SK-N-SH treated with all-trans-retinoic acid at 6 μM for 48 hours (cell line): ENCODE measurements around the gene IFTAP.
A peak's percentile ranks its signal among the peaks of the same experiment; 100 is the strongest.

Experiments
- ATAC-seq: fragments of 200-7000 bp; cut with Tn5 transposase; 3 replicates; pipeline ENCODE4 v1.9.1; 2020; ENCODE audit warnings: mild to moderate bottlenecking, moderate library complexity
- BACH2 ChIP-seq: fragments of 250-450 bp; sonication (Bioruptor Pico); IDR thresholded peaks from 2 replicates; pipeline ENCODE4 v1.9.0; 2021; ENCODE audit warnings: mild to moderate bottlenecking, borderline replicate concordance
- CREB5 ChIP-seq: fragments of 250-450 bp; sonication (Bioruptor Pico); IDR thresholded peaks from 2 replicates; pipeline ENCODE4 v1.5.1; 2020; ENCODE audit warnings: low read depth, mild to moderate bottlenecking, moderate library complexity
- CSRNP3 ChIP-seq: fragments of 250-450 bp; sonication (Bioruptor Pico); IDR thresholded peaks from 2 replicates; pipeline ENCODE4 v1.5.1; 2021; ENCODE audit warnings: mild to moderate bottlenecking, moderate library complexity
- ESRRG ChIP-seq: fragments of 250-450 bp; sonication (Bioruptor Pico); IDR thresholded peaks from 2 replicates; pipeline ENCODE4 v1.6.1; 2021; ENCODE audit warnings: mild to moderate bottlenecking
- GLIS3 ChIP-seq: fragments of 250-450 bp; sonication (Bioruptor Pico); IDR thresholded peaks from 2 replicates; pipeline ENCODE4 v1.5.0; 2020; ENCODE audit warnings: mild to moderate bottlenecking, moderate library complexity
- ISL1 ChIP-seq: fragments of 250-450 bp; sonication (Bioruptor Pico); IDR thresholded peaks from 2 replicates; pipeline ENCODE4 v2.1.2; 2022; ENCODE audit warnings: mild to moderate bottlenecking, moderate library complexity
- PATZ1 ChIP-seq: fragments of 250-450 bp; sonication (Bioruptor Pico); IDR thresholded peaks from 2 replicates; pipeline ENCODE4 v1.8.0; 2020; ENCODE audit warnings: mild to moderate bottlenecking, moderate library complexity, borderline replicate concordance
- POU6F1 ChIP-seq: fragments of 250-450 bp; sonication (Bioruptor Pico); IDR thresholded peaks from 2 replicates; pipeline ENCODE4 v1.8.0; 2021; ENCODE audit warnings: low read depth, mild to moderate bottlenecking, moderate library complexity, borderline replicate concordance
- PPARA ChIP-seq: fragments of 250-450 bp; sonication (Bioruptor Pico); IDR thresholded peaks from 2 replicates; pipeline ENCODE4 v1.5.0; 2020; ENCODE audit warnings: mild to moderate bottlenecking, borderline replicate concordance
- RARB ChIP-seq: fragments of 250-450 bp; sonication (Bioruptor Pico); IDR thresholded peaks from 2 replicates; pipeline ENCODE4 v1.8.0; 2021; ENCODE audit warnings: mild to moderate bottlenecking, moderate library complexity
- SNAI2 ChIP-seq: fragments of 250-450 bp; sonication (Bioruptor Pico); IDR thresholded peaks from 2 replicates; pipeline ENCODE4 v1.5.0; 2020; ENCODE audit warnings: mild to moderate bottlenecking, moderate library complexity
- TCF4 ChIP-seq: fragments of 250-450 bp; sonication (Bioruptor Pico); IDR thresholded peaks from 2 replicates; pipeline ENCODE4 v1.8.0; 2021; ENCODE audit warnings: mild to moderate bottlenecking, moderate library complexity, borderline replicate concordance
- TOX ChIP-seq: fragments of 250-450 bp; sonication (Bioruptor Pico); IDR thresholded peaks from 2 replicates; pipeline ENCODE4 v1.8.0; 2021; ENCODE audit warnings: mild to moderate bottlenecking, moderate library complexity, borderline replicate concordance
- TSHZ2 ChIP-seq: fragments of 250-450 bp; sonication (Bioruptor Pico); IDR thresholded peaks from 2 replicates; pipeline ENCODE4 v1.5.0; 2020; ENCODE audit warnings: mild to moderate bottlenecking, moderate library complexity
- ZNF565 ChIP-seq: fragments of 450-650 bp; formaldehyde crosslinking; conservative IDR thresholded peaks from 2 replicates; pipeline ENCODE4 v1.5.0; 2020; ENCODE audit warnings: low read depth, mild to moderate bottlenecking, moderate library complexity
- ZNF70 ChIP-seq: fragments of 450-650 bp; formaldehyde crosslinking; IDR thresholded peaks from 2 replicates; pipeline ENCODE4 v1.5.0; 2020; ENCODE audit warnings: mild to moderate bottlenecking, moderate library complexity
- ZNF8 ChIP-seq: fragments of 450-650 bp; formaldehyde crosslinking; IDR thresholded peaks from 2 replicates; pipeline ENCODE4 v1.5.0; 2020; ENCODE audit warnings: mild to moderate bottlenecking, moderate library complexity

IFTAP gene

GRCh38 chr11:36578458-36578857 is 15.8 kb upstream of the IFTAP start:
- peak; percentile 41; the same call in 2 of the 3 replicates for ATAC-seq
- TF ChIP-seq TCF4 (CRISPR knock-in tag) (peak; percentile 58; the same call in 1 of the 2 replicates), BACH2 (CRISPR knock-in tag) (no peak), ESRRG (CRISPR knock-in tag) (no peak), TSHZ2 (CRISPR knock-in tag) (peak; percentile 55; the same call in 1 of the 2 replicates)
- TF ChIP-seq, all 23 proteins: peak for 2

- ATAC-seq: no peak
- TF ChIP-seq BACH2 (CRISPR knock-in tag): no peak
- no peak for TF ChIP-seq ZNF70 (CRISPR knock-in tag)
- no peak for TF ChIP-seq SNAI2 (CRISPR knock-in tag)
- no peak for TF ChIP-seq TOX (CRISPR knock-in tag)
Observed at GRCh38 chr11:36581536-36581935, 12.8 kb upstream of the IFTAP start.

GRCh38 chr11:36583667-36584066 is 10.6 kb upstream of the IFTAP start:
- TF ChIP-seq PATZ1 (CRISPR knock-in tag) (no peak), ISL1 (CRISPR knock-in tag) (no peak), ESRRG (CRISPR knock-in tag) (no peak), BACH2 (CRISPR knock-in tag) (no peak), RARB (no peak), CREB5 (CRISPR knock-in tag) (no peak), ZNF8 (CRISPR knock-in tag) (no peak), TSHZ2 (CRISPR knock-in tag) (no peak), GLIS3 (CRISPR knock-in tag) (no peak), POU6F1 (CRISPR knock-in tag) (no peak), ZNF565 (CRISPR knock-in tag) (no peak), CSRNP3 (CRISPR knock-in tag) (no peak), PPARA (CRISPR knock-in tag) (no peak)
- ATAC-seq: no peak
